HG03108 (cell line): ENCODE measurements around the gene CCDC152.
"Not testable (repeated sequence)": the region's sequence is repeated elsewhere in the genome, so short reads cannot be mapped to it uniquely, and the experiment has no call there.

Experiments used
- ATAC-seq: cut with Tn5 transposase; IDR thresholded peaks from one replicate; pipeline ENCODE4 v1.9.1; 2021; ENCODE audit warnings: moderate library complexity; ENCODE audit not compliant: unreplicated experiment

Gene CCDC152, protein sequence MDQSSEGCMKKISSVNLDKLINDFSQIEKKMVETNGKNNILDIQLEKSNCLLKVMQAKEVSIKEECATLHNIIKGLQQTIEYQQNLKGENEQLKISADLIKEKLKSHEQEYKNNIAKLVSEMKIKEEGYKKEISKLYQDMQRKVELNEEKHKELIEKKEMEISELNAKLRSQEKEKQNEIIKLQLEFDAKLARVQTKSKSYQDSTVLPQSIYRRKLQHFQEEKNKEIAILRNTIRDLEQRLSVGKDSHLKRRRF

GRCh38 chr5:42756606-42757601 is at the start of gene CCDC152:
CCDC152 (plus strand) TSS chr5:42756818; CDS start chr5:42759122, 2,304 bp downstream.
- ATAC-seq, result no peak

- no peak for ATAC-seq
Measured at GRCh38 chr5:42715785-42716184, 40.8 kb upstream of the CCDC152 start.

- peak; percentile 74 for ATAC-seq
Measured at GRCh38 chr5:42718591-42718990, 38.0 kb upstream of the CCDC152 start.

DNA sequence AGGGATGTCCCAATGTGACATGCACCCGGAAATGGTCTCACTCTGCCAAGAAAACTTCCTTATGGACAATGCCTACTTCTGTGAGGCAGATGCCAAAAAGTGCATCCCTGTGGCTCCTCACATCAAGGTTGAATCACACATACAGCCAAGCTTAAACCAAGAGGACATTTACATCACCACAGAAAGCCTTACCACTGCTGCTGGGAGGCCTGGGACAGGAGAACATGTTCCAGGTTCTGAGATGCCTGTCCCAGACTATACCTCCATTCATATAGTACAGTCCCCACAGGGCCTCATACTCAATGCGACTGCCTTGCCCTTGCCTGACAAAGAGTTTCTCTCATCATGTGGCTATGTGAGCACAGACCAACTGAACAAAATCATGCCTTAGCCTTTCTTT is 37.6 kb upstream of the CCDC152 start:
- ATAC-seq, result no peak

DNA sequence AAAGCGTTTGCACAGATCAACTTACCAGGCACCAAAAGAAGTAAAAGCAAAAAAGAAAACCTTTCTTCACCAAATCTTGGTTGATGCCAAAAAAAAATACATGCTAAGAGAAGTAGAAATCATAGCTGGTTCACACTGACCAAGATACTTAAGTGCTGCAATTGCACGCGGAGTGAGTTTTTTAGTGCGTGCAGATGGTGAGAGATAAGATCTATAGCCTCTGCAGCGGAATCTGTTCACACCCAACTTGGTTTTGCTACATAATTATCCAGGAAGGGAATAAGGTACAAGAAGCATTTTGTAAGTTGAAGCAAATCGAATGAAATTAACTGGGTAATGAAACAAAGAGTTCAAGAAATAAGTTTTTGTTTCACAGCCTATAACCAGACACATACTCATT is 36.4 kb upstream of the CCDC152 start:
- ATAC-seq, result no peak

DNA sequence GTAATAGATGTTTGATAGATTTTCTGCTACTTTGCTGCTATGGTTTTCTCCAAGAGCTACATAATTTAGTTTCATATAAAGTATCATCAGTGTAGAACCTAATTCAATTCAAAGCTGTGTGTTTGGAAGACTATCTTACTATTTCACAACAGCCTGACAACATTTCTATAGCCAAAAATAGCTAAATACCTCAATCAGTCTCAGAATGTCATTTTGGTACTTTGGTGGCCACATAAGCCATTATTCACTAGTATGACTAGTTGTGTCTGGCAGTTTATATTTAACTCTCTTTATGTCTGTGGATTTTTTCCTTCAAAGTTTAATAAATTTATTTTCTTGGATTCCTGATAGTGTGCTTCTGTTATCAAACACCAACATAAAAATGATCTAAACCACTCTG is 35.1 kb upstream of the CCDC152 start:
- ATAC-seq, result no peak

DNA sequence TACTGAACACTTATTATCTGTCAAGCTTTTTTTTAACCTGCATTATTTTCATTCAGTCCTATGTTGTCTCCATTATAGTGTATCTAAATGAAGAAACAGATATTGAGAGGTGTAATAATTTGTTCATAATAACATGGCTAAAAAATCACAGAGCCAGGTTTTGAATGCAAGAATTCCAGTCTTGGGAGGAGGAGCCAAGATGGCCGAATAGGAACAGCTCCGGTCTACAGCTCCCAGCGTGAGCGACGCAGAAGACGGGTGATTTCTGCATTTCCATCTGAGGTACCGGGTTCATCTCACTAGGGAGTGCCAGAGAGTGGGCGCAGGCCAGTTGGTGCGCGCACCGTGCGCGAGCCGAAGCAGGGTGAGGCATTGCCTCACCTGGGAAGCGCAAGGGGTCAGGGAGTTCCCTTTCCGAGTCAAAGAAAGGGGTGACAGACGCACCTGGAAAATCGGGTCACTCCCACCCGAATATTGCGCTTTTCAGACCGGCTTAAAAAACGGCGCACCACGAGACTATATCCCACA is 22.0 kb upstream of the CCDC152 start:
- ATAC-seq, result not testable (repeated sequence)

GRCh38 chr5:42740920-42741319 is 15.7 kb upstream of the CCDC152 start:
- ATAC-seq, result no peak

- ATAC-seq, result no peak
Measured at GRCh38 chr5:42745426-42745825, 11.2 kb upstream of the CCDC152 start.

DNA sequence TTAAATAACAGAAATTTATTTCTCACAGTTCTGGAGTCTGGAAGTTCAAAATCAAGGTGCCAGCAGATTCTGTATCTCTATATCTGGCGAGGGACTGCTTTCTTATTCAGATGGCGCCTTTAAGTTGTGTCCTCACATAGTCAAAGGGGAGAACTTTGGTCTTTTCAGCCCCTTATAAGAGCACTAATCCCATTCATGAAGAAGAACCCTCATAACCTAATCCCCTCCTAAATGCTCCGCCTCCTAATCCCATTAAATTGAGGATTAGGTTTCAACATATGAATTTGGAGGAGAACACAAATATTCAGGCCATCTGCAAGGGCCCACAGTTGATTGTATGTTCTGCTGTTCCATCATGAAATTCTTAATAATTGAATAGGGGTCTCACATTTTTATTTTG is 10.8 kb upstream of the CCDC152 start:
- no peak for ATAC-seq

- no peak for ATAC-seq
Measured at GRCh38 chr5:42749020-42749419, 7.6 kb upstream of the CCDC152 start.

GRCh38 chr5:42750507-42750906 is 6.1 kb upstream of the CCDC152 start:
- no peak for ATAC-seq

- ATAC-seq, result no peak
Measured at GRCh38 chr5:42751044-42751443, 5.6 kb upstream of the CCDC152 start.

GRCh38 chr5:42753099-42753498 is 3.5 kb upstream of the CCDC152 start:
- no peak for ATAC-seq

GRCh38 chr5:42759456-42759855 is 2.8 kb downstream of the CCDC152 start:
- ATAC-seq, result no peak

DNA sequence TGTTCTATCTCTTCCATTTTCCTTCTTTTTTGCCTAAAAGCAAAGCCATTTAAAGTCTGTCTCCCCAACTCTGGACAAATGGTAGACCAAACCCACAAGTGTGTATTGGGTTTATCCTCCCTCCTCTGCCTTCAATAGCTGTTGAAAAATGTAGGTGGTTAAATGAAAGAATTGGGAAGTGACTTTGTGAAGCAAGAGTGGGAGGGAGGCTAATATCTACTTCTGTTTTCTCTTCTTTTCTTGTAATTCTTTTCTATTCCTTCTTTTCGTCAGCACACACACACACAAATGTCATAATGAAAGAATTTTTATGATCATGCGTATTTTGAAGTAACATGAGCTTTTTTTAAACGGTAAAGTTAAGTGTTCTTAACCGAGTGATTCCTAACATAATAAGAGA is 3.8 kb downstream of the CCDC152 start:
- no peak for ATAC-seq

DNA sequence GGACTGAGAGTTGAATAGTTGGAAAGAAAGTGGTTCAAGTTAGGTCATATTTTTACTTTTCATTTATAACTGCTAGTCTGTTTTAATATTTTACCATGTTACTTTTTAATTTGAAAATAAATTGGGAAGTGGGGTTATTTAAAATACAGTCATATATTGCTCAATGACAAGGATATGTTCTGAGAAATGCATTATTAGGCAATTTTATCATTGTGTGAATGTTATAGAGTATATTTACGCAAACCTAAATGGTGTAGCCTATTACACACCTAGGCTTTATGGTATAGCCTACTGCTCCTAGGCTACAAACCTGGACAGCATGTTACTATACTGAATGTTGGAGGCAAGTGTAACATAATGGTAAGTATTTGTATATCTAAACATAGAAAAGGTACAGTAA is 5.2 kb downstream of the CCDC152 start:
- ATAC-seq, result no peak

GRCh38 chr5:42767491-42768105 is 11.0 kb downstream of the CCDC152 start:
- no peak for ATAC-seq

DNA sequence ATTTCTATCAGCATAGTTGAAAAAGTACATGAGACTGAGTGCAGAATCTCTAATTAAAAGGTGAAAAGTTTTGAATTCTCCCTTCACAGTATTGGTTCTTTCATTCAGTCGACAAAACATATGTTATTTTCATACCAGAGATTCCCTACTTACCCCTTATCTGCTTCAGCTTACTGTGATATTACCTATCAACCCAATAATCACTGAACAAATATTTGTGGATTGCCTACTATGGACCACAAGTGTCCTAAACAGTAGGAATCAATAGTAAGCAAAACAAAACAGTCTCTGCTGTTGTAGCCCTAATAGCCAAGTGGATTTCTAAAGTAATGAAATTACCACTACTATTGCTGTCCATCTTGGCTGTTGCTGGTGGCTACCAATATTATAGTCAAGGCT is 11.5 kb downstream of the CCDC152 start:
- no peak for ATAC-seq

DNA sequence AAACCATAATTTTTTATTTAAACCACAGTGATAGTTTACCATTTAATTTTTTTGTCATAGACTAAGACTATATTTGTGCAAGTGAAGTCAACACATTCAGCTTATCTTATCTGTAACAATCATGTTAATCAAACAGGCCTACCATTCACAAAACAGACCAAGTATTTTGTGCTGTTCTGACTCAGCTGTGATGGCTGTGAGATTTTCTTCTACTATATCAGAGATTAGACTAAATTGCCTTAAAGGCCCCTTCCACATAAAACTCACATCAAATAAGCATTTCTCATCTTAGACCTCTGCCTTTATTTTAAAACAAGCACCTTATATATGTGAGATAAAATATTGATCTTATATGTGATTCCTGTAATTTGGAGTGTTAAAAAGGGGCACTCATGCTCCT is 13.4 kb downstream of the CCDC152 start:
- ATAC-seq, result no peak

DNA sequence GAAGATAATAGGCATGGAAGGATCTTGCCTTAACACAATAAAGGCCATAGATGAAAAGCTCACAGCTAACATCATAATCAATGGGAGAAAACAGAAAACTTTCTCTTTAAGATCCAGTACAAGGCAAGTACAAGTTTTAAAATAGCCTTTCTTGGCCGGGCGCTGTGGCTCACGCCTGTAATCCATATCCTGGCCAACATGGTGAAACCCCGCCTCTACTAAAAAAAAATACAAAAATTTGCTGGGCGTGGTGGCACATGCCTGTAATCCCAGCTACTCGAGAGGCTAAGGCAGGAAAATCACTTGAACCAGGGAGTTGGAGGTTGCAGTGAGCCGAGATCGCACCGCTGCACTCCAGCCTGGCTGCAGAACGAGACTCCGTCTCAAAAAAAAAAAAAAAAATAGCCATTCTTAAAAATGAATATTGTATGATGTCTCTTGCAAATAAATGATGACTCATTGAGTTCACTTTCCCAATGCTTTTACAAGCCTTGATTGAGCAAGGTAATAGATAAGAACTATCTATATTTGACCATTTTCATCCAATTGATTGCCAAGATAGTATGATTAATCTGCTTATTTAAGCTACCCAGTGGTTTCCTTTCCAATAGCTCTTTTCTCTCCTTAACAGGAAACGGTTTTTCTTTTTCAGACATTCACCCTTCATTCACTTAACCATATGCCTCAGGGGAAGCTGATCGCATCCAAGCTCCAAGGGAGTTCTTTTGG is 15.8 kb downstream of the CCDC152 start:
- ATAC-seq, result no peak
